Body of pancreas (tissue), 4 donors: ENCODE measurements around the gene FOXS1. TPM values are rescaled to one million over a fixed set of nuclear protein-coding genes. Genes with fewer than 3 reads are reported as not detected.

Experiments used
- ATAC-seq: fragments of 150-250 bp; one replicate; pipeline ENCODE4 v1.9.1; 2016
- DNase-seq, 4 donors: peaks; one replicate each; pipeline ENCODE4 v3.0.0-alpha.2; 2019
- H3K27ac ChIP-seq, 4 donors: fragments of 200-600 bp; sonication (generic); 1 replicate in 3 of 4; 2 replicates in 1 of 4; pipeline versions ENCODE4 v1.5.1 to v1.6.1; 2016 to 2019; ENCODE audit warnings: mild to moderate bottlenecking in 1 of 4, mixed read lengths in 1 of 4, moderate library complexity in 1 of 4
- H3K27me3 ChIP-seq, 2 donors: fragments of 200-600 bp; sonication (generic); one replicate each; pipeline ENCODE4 v1.6.0; 2016; ENCODE audit warnings: mild to moderate bottlenecking in 1 of 2
- H3K36me3 ChIP-seq, 2 donors: fragments of 200-600 bp; sonication (generic); replicated peaks in 1 of 2; 2 replicates each; pipeline ENCODE4 v1.5.1; 2016; ENCODE audit warnings: low read depth in 2 of 2; ENCODE audit not compliant: insufficient read depth in 1 of 2
- H3K4me1 ChIP-seq: fragments of 200-600 bp; sonication (generic); one replicate; pipeline ENCODE4 v1.6.0; 2016
- H3K4me3 ChIP-seq, 2 donors: fragments of 200-600 bp; sonication (generic); 1 replicate in 1 of 2; 2 replicates in 1 of 2; pipeline ENCODE4 v1.5.1; 2016 to 2019
- H3K9me3 ChIP-seq, 3 donors: fragments of 200-600 bp; sonication (generic); 1 replicate in 2 of 3; 2 replicates in 1 of 3; pipeline ENCODE4 v1.5.1; 2016
- POLR2A ChIP-seq, 3 donors: fragments of 450-650 bp; IDR thresholded peaks; one replicate each; pipeline ENCODE4 v1.6.1; 2016; ENCODE audit warnings: antibody characterized with exemption in 3 of 3, mild to moderate bottlenecking in 2 of 3
- WGBS, 2 donors: methylation state at CpG; one replicate each; pipeline ENCODE4 v1.1.5; 2017; 5-methylcytosine and 5-hydroxymethylcytosine counted together
- intact Hi-C: fragments of 100-400 bp; cut with DNase I; formaldehyde crosslinking; loops from one replicate; pipeline ENCODE4 v1.15.1; 2023
- total RNA-seq, 2 donors: library from RNA; depleted of rRNA; stranded (reverse); fragments of >200 nt; gene quantifications; one replicate each; pipeline ENCODE4 v1.1.0, GENCODE V29; 2016
- TF ChIP-seq, protein P1 (sequence below), 7 experiments: fragments of 450-650 bp in 4 of 7; fragments of 200-600 bp in 3 of 7; sonication (generic) in 3 of 7; IDR thresholded peaks; one replicate each; pipeline ENCODE4 v1.5.1; 2016 to 2019; ENCODE audit warnings: antibody characterized with exemption in 7 of 7

The FOXS1 gene
- total RNA-seq, 2 donors from 2014 or later: 3.0 TPM; not detected in 1

DNA sequence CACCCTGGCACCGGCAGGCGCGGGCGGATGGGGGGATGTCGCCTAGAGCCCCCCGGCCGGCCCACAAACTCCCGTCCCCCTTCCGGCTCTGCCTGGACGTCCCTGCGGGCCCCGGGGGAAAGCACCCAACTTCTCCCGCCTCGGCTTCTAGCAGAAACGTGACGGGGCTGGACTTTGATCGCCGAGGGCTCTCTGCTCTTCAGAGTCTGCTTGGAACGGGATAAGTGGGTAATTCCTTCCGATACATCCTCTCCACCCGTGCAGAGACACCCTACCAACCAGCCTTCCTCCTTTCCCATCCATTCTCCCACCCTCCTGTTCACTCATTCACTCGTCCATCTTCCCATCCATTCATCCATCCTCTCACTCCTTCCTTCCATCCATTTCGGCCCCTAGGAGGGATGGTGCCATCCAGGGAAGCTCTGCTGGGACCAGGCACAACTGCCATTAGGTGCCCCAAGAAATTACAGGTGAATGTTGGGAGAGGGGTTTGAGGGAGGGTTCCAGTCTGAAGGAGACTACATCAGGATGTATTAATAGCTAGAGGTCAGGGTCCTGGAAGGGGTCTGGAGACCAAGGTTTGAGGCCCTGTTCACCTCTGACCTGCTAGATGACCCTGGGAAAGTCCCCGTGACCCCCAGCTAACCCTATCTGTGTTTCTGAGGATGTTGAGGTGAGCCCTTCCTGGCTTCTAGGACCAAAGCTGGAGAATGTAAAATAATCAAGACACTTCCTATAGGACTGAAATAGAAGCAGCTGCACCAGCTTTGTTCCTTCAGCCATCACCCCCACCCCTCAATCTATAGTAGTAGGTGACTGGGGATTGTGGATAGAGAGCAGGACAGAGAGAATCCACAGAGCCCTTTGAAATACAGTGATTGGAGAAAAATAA, 25.6 kb upstream of the FOXS1 start:
- Histone ChIP-seq H3K27ac (peak overlapping the region in 3 of 4 donors; percentile 46 to 54 (median 52)), H3K4me1 (peaks cover 16% of the 10 kb centered on the region), H3K36me3 (no peaks in the 10 kb centered on the region), H3K4me3 (peak overlapping the region; percentile 15 to 51), H3K27me3 (no peaks in the 10 kb centered on the region), H3K9me3 (no peaks in the 10 kb centered on the region)
- TF ChIP-seq, protein P1, sequence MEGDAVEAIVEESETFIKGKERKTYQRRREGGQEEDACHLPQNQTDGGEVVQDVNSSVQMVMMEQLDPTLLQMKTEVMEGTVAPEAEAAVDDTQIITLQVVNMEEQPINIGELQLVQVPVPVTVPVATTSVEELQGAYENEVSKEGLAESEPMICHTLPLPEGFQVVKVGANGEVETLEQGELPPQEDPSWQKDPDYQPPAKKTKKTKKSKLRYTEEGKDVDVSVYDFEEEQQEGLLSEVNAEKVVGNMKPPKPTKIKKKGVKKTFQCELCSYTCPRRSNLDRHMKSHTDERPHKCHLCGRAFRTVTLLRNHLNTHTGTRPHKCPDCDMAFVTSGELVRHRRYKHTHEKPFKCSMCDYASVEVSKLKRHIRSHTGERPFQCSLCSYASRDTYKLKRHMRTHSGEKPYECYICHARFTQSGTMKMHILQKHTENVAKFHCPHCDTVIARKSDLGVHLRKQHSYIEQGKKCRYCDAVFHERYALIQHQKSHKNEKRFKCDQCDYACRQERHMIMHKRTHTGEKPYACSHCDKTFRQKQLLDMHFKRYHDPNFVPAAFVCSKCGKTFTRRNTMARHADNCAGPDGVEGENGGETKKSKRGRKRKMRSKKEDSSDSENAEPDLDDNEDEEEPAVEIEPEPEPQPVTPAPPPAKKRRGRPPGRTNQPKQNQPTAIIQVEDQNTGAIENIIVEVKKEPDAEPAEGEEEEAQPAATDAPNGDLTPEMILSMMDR (IDR thresholded peaks at IDR 0.05): no peak
- no peak for TF ChIP-seq POLR2A (IDR thresholded peaks at IDR 0.05)
- ATAC-seq: peak; percentile 57
- intact Hi-C loops: no loop called here
- WGBS, 2 donors: 7 to 12% methylated on average over 12 to 24 of the region's 24 CpGs
- DNase-seq: peak in 3 of 4 donors; percentile 38 to 56 (median 38)

DNA sequence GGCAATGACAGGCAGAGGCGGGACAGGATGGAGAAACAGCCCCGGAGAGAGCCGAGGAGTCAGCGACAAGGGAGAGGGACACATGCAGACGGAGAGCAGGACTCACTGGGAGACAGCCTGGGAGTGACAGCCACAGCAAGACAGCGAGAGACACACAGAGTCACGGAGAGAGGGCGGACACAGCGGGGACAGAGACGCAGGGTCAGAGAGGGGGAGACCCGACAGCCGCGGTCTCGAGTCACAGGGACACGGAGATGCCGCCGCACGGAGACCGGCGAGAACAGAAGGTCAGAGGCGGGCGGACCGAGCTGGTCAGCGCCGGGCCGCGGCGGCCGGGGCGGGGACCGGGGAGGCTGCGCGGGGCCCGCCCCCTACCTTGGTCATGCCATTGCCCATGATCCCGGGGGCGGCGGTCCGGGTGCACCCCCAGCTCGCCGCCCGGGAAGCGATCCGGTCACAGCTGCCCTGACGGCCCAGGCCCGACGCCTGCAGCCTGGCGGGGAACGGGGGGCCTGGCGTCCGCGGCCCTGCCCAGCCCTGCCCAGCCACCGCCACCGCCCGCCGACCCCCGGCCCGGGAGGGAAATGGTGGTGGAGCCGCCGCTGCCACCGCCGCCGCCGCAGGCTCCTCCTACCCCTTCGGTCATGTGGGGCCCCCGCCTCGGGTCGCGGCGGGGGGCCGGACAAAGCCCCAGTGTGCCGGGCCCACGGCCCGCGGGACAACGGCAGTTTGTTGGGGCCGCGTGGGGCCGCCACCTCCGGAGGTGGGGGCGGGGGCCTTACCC, 24.7 kb upstream of the FOXS1 start, which contains the start of the genes DUSP15 and TTLL9:
Gene DUSP15 (minus strand): TSS at position 586 of the 784 bp plus-strand sequence. CDS start 190 bp downstream, at position 396.
Gene TTLL9 (plus strand): TSS at position 693 of the 784 bp plus-strand sequence. CDS start 493 bp downstream, outside the sequence.
- peaks cover 16% of the 10 kb centered on the region for H3K4me1 ChIP-seq
- peak; percentile 82 for ATAC-seq
- H3K27ac ChIP-seq: peak within 1 kb of the TSS in 3 of 4 donors; percentile 46 to 54 (median 52)
- no peaks in the 10 kb centered on the region for H3K9me3 ChIP-seq
- no peaks in the 10 kb centered on the region for H3K27me3 ChIP-seq
- WGBS, 2 donors: 1 to 3% methylated on average over 5 to 58 of the region's 80 CpGs
- intact Hi-C loops: no loop called here
- TF ChIP-seq, protein P1 (IDR thresholded peaks at IDR 0.05): no peak
- peak; percentile 14 to 43 (median 42) for TF ChIP-seq POLR2A (IDR thresholded peaks at IDR 0.05)
- peak within 1 kb of the TSS; percentile 15 to 51 for H3K4me3 ChIP-seq
- no peaks in the 10 kb centered on the region for H3K36me3 ChIP-seq
- DNase-seq: peak; percentile 44 to 67 (median 52)

DNA sequence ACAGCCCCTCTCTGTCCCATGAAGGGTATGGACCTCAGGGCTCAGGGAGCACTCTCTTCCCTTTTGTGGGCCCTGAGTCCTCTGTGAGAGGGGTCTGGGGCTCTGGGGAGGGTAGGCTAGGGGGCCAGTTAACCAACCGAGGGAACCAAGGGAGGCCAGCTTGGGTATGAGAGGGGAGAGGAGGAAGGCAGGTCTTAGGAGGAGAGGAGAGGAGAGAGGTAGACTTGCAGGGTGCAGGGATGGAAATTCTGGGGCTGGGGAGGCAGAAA, 24.2 kb upstream of the FOXS1 start:
- Histone ChIP-seq H3K27me3 (no peaks in the 10 kb centered on the region), H3K36me3 (no peaks in the 10 kb centered on the region), H3K4me3 (no peak overlapping the region), H3K9me3 (no peaks in the 10 kb centered on the region), H3K4me1 (peaks cover 16% of the 10 kb centered on the region), H3K27ac (no peak overlapping the region)
- 10 to 15% methylated on average over 1 of the region's 1 CpG for WGBS, 2 donors
- intact Hi-C loops: no loop called here
- DNase-seq (no peak), ATAC-seq (no peak)
- TF ChIP-seq, protein P1 (IDR thresholded peaks at IDR 0.05): no peak
- TF ChIP-seq POLR2A (IDR thresholded peaks at IDR 0.05): no peak

DNA sequence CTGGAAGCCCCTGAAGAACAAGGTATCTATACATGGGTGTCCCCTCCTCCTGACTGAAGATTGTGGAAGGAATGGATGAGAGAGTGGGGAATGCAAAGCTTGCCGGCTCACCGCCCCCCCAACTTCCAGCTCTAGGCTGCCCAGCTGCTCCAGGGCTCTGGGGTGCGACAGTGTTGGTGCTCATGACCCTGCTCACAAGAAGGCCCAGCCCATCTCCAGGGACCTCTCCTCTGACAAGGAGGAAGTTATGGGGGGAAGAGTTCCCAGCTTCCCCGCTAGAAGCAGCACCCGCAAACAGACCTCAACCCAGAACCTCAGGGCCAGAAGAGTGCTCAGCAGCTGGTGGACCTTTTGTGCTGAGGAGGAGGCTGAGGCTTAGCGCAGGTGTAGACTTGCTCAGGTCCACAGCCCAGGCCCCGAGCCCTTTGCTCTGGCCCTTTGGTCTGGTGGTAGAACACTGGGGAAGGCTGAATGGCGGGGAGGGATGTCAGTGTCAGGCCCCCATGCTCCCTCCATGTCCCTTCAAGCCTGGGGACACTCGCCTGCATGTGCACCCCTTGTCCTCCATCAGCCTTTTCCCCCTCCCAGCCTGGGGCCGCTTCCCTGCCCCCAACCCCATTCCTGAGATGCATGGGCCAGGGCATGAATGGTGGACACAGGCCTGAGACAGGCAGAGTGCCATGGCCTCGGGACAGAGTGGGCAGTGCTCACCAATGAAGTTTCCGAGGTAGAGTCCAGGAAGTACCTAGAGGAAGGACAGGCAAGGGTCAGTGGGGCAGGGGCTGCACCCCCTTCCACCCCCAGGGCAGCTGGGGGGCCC, 23.7 kb upstream of the FOXS1 start:
- Histone ChIP-seq H3K4me3 (no peak overlapping the region), H3K27me3 (no peaks in the 10 kb centered on the region), H3K4me1 (peaks cover 16% of the 10 kb centered on the region), H3K27ac (no peak overlapping the region), H3K36me3 (no peaks in the 10 kb centered on the region), H3K9me3 (no peaks in the 10 kb centered on the region)
- WGBS, 2 donors: 69 to 83% methylated on average over 6 to 12 of the region's 12 CpGs
- intact Hi-C loops: no loop called here
- DNase-seq: no peak
- TF ChIP-seq POLR2A (IDR thresholded peaks at IDR 0.05): no peak
- TF ChIP-seq, protein P1 (IDR thresholded peaks at IDR 0.05): no peak
- ATAC-seq: no peak
